Hepatocyte (in vitro differentiated cells): Measurements from ENCODE around the gene MRPL24. TPM values are rescaled to one million over a fixed set of nuclear protein-coding genes. Genes with fewer than 3 reads are reported as not detected.

Experiments
- DNase-seq: peaks from one replicate; pipeline ENCODE4 v3.0.0-alpha.2; 2016; ENCODE audit warnings: low spot score
- H2AFZ ChIP-seq: fragments of 200-600 bp; sonication (generic); 2 replicates; pipeline ENCODE4 v1.6.0; 2016; ENCODE audit warnings: antibody characterized with exemption, mild to moderate bottlenecking
- H3K27ac ChIP-seq: fragments of 200-600 bp; sonication (generic); 2 replicates; pipeline ENCODE4 v1.5.1; 2016; ENCODE audit warnings: mild to moderate bottlenecking
- H3K27me3 ChIP-seq: fragments of 200-600 bp; sonication (generic); 2 replicates; pipeline ENCODE4 v1.6.1; 2016
- H3K36me3 ChIP-seq: fragments of 200-600 bp; sonication (generic); replicated peaks from 2 replicates; pipeline ENCODE4 v1.5.1; 2016; ENCODE audit warnings: low read depth; ENCODE audit not compliant: insufficient read depth
- H3K4me1 ChIP-seq: fragments of 200-600 bp; sonication (generic); 2 replicates; pipeline ENCODE4 v1.5.1; 2016; ENCODE audit warnings: mild to moderate bottlenecking, moderate library complexity; ENCODE audit not compliant: insufficient read depth
- H3K4me2 ChIP-seq: fragments of 200-600 bp; sonication (generic); 2 replicates; pipeline ENCODE4 v1.6.0; 2016
- H3K4me3 ChIP-seq: fragments of 200-600 bp; sonication (generic); 2 replicates; pipeline ENCODE4 v1.5.1; 2016; ENCODE audit warnings: mild to moderate bottlenecking
- H3K79me2 ChIP-seq: fragments of 200-600 bp; sonication (generic); 2 replicates; pipeline ENCODE4 v1.6.0; 2017; ENCODE audit warnings: mild to moderate bottlenecking
- H3K9me2 ChIP-seq: fragments of 200-600 bp; sonication (generic); replicated peaks from 2 replicates; pipeline ENCODE4 v1.6.0; 2017; ENCODE audit warnings: mild to moderate bottlenecking; ENCODE audit not compliant: insufficient read depth
- H3K9me3 ChIP-seq: fragments of 200-600 bp; sonication (generic); 2 replicates; pipeline ENCODE4 v1.5.1; 2016; ENCODE audit warnings: low read depth, mild to moderate bottlenecking
- H4K20me1 ChIP-seq: fragments of 200-600 bp; sonication (generic); 2 replicates; pipeline ENCODE4 v1.6.0; 2016; ENCODE audit warnings: mild to moderate bottlenecking; ENCODE audit not compliant: insufficient read depth, poor library complexity, severe bottlenecking
- EZH2 ChIP-seq: fragments of 200-600 bp; sonication (generic); IDR thresholded peaks from 2 replicates; pipeline ENCODE4 v1.6.1; 2016; ENCODE audit warnings: antibody characterized with exemption, mild to moderate bottlenecking, borderline replicate concordance
- EZH2phosphoT487 ChIP-seq: fragments of 200-600 bp; sonication (generic); IDR thresholded peaks from one replicate; pipeline ENCODE4 v1.6.1; 2018; ENCODE audit warnings: antibody characterized with exemption, mild to moderate bottlenecking, low read depth, moderate library complexity; ENCODE audit not compliant: unreplicated experiment, severe bottlenecking
- WGBS: methylation state at CpG from one replicate; pipeline ENCODE4 v1.1.6; 2016; ENCODE audit warnings: low lambda C conversion rate; ENCODE audit errors: missing lambda C conversion rate; 5-methylcytosine and 5-hydroxymethylcytosine counted together
- polyA plus RNA-seq: library from polyadenylated mRNA; unstranded; fragments of >200 nt; fragmentation: Nextera tagmentation; extraction: Ambion mirVana; gene quantifications from 2 replicates; pipeline ENCODE4 v1.2.1, GENCODE V29; 2016
- total RNA-seq: library from RNA; depleted of rRNA; stranded (reverse); fragments of >200 nt; gene quantifications from 2 replicates; pipeline ENCODE4 v1.2.3, GENCODE V29; 2014
- TF ChIP-seq, protein P1 (sequence below): fragments of 200-600 bp; sonication (generic); IDR thresholded peaks from 2 replicates; pipeline ENCODE4 v1.5.1; 2016; ENCODE audit warnings: antibody characterized with exemption, mild to moderate bottlenecking; ENCODE audit not compliant: poor library complexity

MRPL24 gene
- total and polyA plus RNA-seq, 2 experiments from 2014 or later: 40.4 to 64.1 TPM

DNA sequence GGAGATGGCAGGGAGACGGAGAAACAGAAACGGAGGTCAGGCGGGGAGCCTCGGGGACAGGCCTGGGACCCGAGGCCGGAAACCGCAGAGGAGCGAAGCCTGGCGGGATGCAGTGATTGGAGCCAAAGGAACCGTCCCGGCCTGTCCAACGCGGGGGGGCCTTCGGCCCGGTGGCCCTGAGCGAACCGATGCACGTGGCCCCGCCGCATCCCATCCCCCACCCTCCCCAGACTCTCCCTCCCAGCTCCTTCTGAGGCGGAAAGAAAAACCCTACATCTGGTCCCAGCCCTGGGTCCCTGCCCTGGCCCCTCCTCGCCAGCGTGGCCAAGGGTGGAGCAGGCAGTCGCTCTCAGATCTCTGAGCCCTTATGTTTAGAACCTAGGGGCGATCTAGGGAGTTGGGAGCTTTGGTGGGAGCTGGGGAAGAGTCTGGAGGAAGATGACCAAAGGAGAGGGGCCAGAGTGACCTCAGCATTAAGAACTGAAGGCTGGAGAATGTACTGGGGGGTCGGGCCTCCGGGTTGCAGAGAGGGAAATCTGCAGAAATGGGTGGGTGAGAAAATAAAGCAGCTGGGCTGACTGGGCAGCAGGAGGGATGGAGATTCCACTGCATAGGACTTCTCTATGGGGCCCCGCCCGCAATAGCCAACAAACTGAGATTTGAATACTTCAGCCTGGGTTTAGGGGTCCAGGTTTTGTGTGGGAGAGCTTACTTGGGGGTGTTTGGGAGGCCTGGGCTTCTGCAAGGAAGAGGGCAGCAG lies 34.1 kb downstream of the MRPL24 start:
- TF ChIP-seq EZH2phosphoT487: no peak
- TF ChIP-seq, protein P1, sequence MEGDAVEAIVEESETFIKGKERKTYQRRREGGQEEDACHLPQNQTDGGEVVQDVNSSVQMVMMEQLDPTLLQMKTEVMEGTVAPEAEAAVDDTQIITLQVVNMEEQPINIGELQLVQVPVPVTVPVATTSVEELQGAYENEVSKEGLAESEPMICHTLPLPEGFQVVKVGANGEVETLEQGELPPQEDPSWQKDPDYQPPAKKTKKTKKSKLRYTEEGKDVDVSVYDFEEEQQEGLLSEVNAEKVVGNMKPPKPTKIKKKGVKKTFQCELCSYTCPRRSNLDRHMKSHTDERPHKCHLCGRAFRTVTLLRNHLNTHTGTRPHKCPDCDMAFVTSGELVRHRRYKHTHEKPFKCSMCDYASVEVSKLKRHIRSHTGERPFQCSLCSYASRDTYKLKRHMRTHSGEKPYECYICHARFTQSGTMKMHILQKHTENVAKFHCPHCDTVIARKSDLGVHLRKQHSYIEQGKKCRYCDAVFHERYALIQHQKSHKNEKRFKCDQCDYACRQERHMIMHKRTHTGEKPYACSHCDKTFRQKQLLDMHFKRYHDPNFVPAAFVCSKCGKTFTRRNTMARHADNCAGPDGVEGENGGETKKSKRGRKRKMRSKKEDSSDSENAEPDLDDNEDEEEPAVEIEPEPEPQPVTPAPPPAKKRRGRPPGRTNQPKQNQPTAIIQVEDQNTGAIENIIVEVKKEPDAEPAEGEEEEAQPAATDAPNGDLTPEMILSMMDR: no peak
- TF ChIP-seq EZH2: no peak
- Histone ChIP-seq H3K9me2 (no peaks in the 10 kb centered on the region), H3K9me3 (no peaks in the 10 kb centered on the region), H3K79me2 (peaks cover 28% of the 10 kb centered on the region), H3K36me3 (no peaks in the 10 kb centered on the region), H3K27ac (peak overlapping the region; percentile 97), H4K20me1 (peaks cover 2% of the 10 kb centered on the region), H3K4me2 (peak overlapping the region; percentile 92), H2AFZ (peak overlapping the region; percentile 89), H3K4me1 (peaks cover 88% of the 10 kb centered on the region), H3K4me3 (peak overlapping the region; percentile 51), H3K27me3 (no peaks in the 10 kb centered on the region)
- 3% methylated on average over 13 of the region's 29 CpGs for WGBS
- DNase-seq: peak; percentile 87

DNA sequence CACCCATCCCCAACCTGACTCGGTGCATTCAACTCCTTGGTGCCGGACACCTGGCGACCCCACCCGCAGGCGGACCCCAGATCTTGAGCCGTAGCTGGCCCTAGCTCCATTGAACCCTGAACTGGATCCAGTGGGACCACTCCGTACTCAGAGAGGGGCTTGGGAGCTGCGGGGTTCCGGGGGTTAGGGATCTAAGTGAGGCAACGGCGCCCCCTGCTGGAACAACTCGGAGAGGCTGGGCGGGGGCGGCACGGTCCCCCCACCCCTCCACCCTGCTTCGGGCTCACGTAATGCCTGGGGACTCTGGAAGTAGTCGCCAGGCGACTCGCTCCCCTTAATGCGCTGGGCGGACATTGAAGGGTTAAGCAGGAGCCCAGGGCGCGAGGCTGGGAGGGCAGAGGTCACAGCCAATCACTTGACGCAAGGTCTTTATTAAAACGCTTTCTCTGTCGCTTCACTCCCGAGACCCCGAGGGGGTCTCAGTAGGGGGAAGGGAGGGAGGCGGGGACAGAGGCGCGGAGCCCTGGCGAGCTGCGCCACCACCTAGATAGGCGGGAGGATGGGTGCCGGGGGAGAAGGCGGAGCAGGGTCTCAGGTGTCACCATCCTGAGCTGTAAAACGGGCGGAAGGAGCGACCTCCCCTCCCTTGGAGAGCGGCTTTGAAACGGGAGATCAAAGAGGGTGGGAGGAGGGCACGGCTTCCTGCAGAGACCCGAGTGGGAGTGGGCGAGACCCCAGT lies 34.8 kb downstream of the MRPL24 start:
- peak; percentile 90 for DNase-seq
- Histone ChIP-seq H3K4me2 (peak overlapping the region; percentile 92), H3K27me3 (no peaks in the 10 kb centered on the region), H3K9me3 (no peaks in the 10 kb centered on the region), H4K20me1 (peaks cover 3% of the 10 kb centered on the region), H2AFZ (peak overlapping the region; percentile 89), H3K9me2 (no peaks in the 10 kb centered on the region), H3K4me3 (peak overlapping the region; percentile 51), H3K36me3 (no peaks in the 10 kb centered on the region), H3K27ac (peak overlapping the region; percentile 97), H3K79me2 (peaks cover 34% of the 10 kb centered on the region), H3K4me1 (peaks cover 81% of the 10 kb centered on the region)
- WGBS: 1% methylated on average over 43 of the region's 45 CpGs
- TF ChIP-seq, protein P1: peak; percentile 92
- no peak for TF ChIP-seq EZH2phosphoT487

DNA sequence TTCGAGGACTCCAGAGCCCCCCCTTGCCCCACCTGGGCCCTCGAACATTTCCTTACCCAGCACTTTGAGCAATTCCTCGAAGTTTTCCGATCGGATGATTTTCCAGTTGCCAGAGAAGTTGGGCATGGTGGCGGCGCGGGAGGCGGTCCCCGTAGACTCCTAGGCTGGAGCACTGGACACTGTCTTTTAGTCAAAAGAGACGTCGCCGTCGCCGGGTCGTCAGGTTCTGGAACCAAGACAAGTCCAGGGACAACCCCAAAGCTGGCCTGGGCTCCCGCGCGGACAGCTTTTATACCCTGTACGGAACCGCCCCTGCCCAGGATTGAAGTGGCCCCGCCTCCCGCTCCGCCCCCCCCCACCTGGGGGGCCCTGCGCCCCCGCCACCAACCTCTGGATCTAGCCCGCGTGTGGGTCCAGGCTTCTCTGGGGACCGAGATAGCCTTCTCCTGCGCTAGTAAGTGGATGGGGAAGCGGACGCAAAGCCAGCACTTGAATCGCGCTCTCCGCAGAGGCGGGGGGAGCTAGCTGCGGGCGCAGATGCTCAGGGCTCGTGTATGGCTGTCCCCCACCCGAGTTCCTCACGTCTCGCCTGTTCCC lies 35.5 kb downstream of the MRPL24 start, which contains the start of gene CRABP2:
TSS of gene CRABP2 (minus strand) at position 263 of the 597 bp plus-strand sequence. CDS start at position 126, 137 bp downstream.
- peak within 1 kb of the TSS; percentile 92 for H3K4me2 ChIP-seq
- H3K36me3 ChIP-seq: no peaks in the 10 kb centered on the region
- no peaks in the 10 kb centered on the region for H3K9me2 ChIP-seq
- peak within 1 kb of the TSS; percentile 97 for H3K27ac ChIP-seq
- H3K27me3 ChIP-seq: no peaks in the 10 kb centered on the region
- H3K9me3 ChIP-seq: no peaks in the 10 kb centered on the region
- peaks cover 3% of the 10 kb centered on the region for H4K20me1 ChIP-seq
- TF ChIP-seq, protein P1: no peak
- TF ChIP-seq EZH2 (no peak), EZH2phosphoT487 (no peak)
- peak; percentile 77 for DNase-seq
- WGBS: under 1% methylated on average over 30 of the region's 42 CpGs
- H2AFZ ChIP-seq: peak within 1 kb of the TSS; percentile 89
- H3K79me2 ChIP-seq: peaks cover 34% of the 10 kb centered on the region
- peak within 1 kb of the TSS; percentile 51 for H3K4me3 ChIP-seq
- H3K4me1 ChIP-seq: peaks cover 74% of the 10 kb centered on the region
